NCI-H187 (cell line): Measurements from ENCODE around the gene PPEF1.
"Not testable (repeated sequence)": the region's sequence is repeated elsewhere in the genome, so short reads cannot be mapped to it uniquely, and the experiment has no call there.

Experiments used
- DNase-seq, 2 experiments: peaks; one replicate each; lab custom pipeline; 2025; lab: John Stamatoyannopoulos, UW

Gene PPEF1

DNA sequence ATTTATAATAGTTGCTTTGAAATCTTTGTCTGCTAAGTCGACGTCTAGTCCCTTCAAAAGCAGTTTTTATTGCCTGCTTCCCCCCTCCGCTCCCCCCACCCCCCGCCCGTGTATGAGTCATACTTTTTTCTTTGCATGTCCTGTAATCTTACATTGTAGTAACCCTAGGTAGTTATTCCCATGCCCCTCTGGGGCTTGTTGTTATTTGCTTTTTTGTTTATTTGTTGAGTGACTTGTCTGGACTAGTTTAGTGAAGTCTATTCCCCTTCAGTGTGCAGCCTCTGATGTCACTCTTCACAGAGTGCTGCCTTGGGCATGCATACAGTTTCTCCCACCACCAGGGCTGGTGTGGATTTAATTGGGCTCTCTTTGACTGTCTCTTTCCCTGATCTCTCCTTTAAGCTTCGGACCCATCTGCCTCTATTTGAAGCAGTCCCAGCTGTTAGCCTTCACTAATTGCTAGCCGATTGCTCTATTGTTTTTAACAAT is 86.2 kb downstream of the PPEF1 start:
- no peak for DNase-seq

DNA sequence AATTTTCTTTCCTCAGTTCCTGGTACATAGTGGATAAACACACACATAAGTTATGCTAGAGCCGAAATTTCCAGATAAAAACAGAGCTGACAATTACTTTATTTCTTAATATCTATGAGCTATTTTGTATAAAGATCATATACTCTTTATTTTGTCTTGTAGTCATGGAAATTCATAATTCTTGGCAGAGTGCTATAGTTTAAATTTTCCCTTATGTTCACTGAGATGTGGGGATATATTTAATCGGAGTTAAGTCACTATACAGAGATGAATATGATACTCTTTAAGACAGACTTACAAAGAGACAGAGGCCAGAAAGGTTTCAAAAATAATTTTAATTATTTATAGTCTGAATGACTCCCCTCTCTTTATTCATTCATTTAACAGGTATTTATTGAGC is 89.7 kb downstream of the PPEF1 start:
- DNase-seq = no peak

DNA sequence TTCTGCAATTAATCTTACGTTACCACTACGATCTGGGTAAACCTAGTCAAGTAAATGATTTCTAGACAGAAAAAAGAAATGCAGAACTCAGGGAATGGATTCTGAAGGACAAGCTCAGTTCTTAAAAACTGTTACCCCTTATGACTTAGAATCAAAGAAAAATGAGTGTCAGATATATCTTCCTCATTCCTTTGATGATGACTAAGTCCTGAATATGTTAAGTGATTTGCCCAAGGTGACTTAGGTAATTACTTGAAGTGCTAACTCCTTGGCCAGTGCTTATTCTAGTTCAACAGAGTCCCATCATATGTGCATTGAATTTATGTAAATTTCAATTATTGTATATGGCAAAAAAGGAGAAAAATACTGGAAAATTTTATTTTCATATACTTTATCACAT is 92.5 kb downstream of the PPEF1 start:
- no peak for DNase-seq

DNA sequence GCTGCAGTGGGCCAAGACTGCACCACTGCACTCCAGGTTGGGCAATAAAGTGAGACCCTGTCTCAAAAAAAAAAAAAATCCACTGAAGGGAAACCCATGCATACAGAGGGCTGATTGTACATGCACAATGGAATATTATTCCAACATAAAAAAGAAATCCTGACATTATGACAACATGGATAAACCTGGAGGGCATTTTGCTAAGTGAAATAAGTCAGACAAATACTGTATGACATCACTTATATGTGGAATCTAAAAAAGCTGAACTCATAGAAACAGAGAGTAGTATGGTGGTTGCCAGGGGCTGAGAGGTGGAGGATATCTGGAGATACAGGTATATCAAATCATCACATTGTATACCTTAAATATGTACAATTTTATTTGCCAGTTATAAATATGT is 102.2 kb downstream of the PPEF1 start:
- no peak for DNase-seq

DNA sequence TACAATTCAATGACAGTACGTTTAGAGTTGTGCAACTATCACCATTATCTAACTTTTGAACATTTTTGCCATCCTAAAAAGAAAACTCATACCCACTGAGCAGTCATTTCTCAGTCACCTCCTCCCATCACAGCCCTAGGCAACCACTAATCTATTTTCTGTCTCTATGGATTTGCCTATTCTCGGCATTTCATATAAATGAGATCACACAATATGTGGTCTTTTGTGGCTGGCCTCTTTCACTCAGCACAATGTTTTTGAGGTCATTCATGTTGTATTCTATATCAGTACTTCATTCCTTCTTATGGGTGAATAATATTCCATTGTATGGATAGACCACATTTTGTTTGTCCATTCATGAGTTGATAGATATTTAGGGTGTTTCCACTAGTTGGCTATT is 103.0 kb downstream of the PPEF1 start:
- no peak for DNase-seq

GRCh38 chrX:18825375-18825774 is 117.9 kb downstream of the PPEF1 start:
- no peak for DNase-seq

DNA sequence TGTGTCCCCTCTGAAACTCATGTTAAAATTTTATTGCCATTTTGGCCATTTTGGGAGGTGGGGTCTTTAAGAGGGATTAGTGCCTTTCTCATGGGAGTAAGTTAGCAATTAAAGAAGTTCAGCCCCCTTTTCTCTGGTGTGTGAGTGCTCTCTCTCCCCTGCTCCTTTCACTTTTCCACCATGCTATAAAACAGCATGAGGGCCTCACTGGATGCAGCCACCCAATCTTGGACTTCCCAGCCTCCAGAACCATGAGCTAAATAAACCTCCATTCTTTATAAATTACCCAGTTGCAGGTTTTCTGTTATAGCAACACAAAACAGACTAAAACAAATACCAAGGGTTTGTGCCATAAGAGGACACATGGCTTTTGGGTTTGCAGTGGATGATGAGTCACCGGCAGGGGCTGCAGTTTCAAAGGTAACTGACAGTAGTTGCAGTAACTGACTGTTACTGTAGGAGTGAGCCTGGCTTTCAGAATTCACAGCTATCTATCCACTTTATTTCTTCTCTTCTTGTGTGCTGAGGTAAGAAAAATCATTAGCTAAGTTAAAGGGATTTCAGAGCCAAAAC is 121.5 kb downstream of the PPEF1 start:
- DNase-seq = no peak

GRCh38 chrX:18833071-18833731 is 125.8 kb downstream of the PPEF1 start:
- DNase-seq = no peak

GRCh38 chrX:18847901-18848300 is 140.5 kb downstream of the PPEF1 start:
- DNase-seq = not testable (repeated sequence)

DNA sequence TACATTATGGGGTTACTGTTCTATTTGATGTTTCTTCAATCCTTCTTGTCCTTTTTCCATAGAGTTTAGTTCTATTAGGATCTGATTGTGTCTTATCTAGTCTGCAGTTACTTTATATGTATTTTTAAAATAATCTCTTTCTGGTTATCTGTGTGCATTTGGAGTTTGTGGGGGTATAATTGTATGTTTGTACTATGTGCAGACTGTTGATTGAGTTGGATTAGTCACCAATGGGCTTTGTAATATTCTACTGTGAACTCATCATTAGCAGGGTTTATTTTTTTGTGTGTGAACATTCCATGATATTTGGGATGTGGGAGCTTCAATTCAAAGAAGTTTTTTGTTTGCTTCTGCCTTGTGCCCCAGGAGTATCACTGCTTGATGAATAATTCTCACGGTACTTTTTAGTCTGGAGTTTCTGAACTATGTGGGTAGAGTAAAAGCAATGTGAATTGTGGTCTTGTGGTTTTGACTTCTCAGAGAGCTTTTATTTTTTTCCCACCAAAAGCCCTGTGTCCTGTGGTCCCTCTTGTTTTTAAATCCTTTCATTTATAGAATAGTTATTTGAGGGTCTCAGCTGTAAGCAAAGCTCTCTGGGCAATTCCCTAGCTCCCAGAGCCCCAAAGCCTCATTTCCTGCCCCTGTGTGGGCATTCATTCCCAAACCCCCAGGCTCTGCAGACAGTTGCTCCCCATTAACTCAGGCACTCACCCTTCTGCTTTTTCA is 148.6 kb downstream of the PPEF1 start:
- DNase-seq = no peak

DNA sequence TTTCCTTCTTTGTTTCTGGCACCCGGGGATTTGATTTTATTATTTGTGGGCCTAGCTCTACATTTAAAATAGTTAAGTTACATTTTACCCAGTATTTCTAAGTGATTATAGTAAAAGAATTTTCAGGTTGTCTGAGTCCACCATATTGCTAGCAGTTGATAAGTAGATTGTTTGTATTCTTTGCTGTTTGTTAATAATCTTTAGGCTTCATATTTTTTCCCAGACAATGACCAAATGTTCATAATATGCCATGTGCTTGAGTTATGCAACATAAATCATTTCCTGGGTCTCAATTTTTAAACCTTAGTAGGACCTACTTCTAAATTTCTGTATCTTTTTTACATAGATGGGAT is 149.2 kb downstream of the PPEF1 start:
- no peak for DNase-seq

GRCh38 chrX:18861511-18861910 is 154.1 kb downstream of the PPEF1 start:
- no peak for DNase-seq

GRCh38 chrX:18864390-18864920 is 157.0 kb downstream of the PPEF1 start:
- no peak for DNase-seq

DNA sequence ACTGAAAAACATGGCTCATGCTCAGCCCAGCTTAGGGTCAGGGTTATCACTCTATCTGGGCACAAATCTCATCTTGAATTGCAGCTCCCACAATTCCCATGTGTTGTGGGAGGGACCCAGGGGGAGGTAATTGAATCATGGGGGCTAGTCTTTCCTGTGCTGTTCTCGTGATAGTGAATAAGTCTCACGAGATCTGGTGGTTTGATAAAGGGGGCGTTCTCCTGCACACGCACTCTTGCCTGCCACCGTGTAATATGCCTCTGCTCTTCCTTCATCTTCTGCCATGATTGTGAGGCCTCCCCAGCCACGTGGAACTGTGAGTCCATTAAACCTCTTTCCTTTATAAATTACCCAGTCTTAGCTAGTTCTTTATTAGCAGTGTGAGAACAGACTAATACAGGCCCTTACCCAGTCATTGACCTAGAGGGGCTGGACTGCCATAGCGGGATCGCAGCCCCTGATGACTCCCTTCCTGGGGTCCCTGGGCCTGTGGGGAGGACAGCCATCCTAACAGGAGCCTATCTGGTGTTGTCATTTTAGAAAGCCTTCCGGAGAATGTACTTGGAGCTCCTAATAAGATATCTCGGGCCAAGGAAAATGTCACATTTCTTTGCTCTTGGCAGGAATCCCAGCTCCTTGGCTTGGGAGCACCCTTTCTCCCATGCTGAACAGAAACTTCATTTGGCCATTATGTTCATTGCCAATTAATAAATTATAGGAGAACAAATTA is 163.9 kb downstream of the PPEF1 start:
- no peak for DNase-seq

GRCh38 chrX:18871970-18872369 is 164.5 kb downstream of the PPEF1 start:
- DNase-seq = no peak

DNA sequence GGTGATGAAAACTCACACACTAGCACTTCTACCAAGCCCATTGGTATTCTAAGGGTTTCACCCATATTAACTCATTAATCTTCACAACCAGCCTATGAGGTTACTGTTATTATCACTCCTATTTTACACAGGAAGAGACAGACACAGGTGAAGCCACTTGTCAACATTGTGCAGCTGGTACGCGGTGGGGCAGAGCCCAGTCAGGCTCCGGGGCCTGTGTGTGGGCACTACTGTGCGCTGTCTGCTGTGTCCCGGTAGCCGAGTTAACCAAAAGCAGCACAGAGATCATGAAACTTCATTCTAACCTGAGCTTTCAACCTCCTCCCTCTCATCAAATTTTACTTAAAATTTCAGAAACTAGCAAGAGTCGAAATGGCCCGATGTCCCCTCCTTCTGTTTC is 165.2 kb downstream of the PPEF1 start:
- DNase-seq = no peak

DNA sequence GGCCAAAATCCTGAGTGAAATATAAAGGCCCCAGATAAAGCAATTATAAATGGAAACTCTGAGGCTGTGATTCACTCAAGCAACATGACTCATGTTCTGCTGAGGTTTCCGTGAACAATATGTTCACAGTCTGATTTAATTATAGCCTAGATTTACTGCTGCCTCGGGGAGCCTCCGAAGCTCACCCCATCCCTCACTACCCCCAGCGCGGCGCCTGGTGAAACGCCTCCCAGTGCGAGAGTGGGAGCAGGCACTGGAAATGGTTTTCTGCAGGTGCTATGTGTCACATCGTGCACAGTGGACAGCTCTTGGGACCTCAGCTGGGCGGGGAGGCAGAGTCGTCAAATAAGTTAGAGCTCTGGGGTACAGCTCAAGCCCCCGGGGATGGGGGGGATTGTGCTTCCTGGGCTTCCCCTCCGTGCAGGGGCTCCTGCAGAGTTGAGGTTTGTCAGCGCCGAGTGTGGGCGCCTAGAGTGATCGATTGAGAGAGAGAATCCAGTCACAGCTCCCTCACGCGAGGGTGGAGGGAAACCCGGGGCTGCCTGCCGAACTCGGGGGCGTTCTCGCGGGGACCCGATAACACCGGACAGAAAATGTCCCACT is 165.8 kb downstream of the PPEF1 start:
- no peak for DNase-seq

DNA sequence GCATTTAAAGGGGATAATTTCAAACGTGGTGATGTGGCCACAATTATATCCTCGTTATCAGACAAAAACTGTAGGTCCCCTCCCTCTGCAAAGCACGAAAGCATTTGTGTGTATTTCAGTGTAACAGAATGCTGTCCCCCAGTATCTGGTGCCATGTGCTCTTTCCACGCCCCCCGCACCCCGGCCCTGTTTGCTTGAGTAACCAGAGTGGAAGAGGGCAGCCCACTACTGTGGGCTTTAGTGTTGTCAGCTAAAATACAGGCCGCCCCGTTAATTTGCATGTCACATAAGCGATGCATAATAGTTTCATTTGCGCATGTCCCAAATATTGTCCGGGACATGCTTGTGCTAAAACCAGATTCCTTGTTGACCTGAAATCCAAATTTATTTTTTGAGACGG is 166.4 kb downstream of the PPEF1 start:
- DNase-seq = no peak

GRCh38 chrX:18874560-18875255 is 167.3 kb downstream of the PPEF1 start:
- DNase-seq = no peak

DNA sequence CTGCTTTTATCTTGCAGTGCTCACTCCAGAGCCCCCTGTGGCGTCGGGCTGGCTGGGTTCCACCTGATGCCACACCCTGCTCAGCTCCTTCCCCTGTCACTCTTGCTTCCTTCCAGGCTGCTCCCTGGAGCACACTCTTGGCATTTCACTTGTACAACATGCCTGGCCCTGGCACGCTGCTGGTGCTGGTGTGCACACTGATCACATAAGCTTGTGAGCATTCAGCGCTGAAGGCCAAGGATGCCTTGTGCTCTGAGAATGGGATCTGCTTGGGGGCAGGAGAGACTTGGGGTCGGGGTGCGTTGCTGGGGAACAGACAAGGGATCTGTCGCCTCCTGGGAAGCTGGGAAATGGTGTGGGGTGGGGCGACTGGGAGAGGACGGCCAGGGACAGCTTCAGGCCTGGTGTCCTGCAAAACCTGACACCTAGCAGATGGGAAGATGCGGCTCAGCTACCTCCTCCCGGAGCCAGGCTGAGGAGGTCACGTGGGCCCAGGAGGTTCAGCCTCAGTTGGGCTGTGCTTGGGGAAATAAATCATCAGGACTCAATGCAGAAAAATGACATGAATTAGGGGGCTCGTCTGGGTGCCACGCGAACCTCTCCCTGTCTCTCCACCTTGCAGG is 167.9 kb downstream of the PPEF1 start:
- DNase-seq = peak in 1 of 2 experiments; percentile 10

GRCh38 chrX:18877469-18877868 is 170.0 kb downstream of the PPEF1 start:
- DNase-seq = no peak
